Left ventricle myocardium inferior (tissue), 1 donor: ENCODE measurements around the gene ACOD1. TPM values are rescaled to one million over a fixed set of nuclear protein-coding genes. Genes with fewer than 3 reads are reported as not detected.

Experiments used
- DNase-seq: peaks from one replicate; pipeline ENCODE4 v3.0.0-alpha.2; 2020
- H3K27ac ChIP-seq: fragments of 200-600 bp; replicated peaks from 2 replicates; pipeline ENCODE4 v1.8.0; 2021
- H3K27me3 ChIP-seq: fragments of 200-600 bp; 2 replicates; pipeline ENCODE4 v1.8.0; 2021; ENCODE audit warnings: low read depth
- H3K36me3 ChIP-seq: fragments of 200-600 bp; 2 replicates; pipeline ENCODE4 v1.8.0; 2021
- H3K4me1 ChIP-seq: fragments of 200-600 bp; 2 replicates; pipeline ENCODE4 v1.8.0; 2021
- H3K4me3 ChIP-seq: fragments of 200-600 bp; 2 replicates; pipeline ENCODE4 v1.8.0; 2021; ENCODE audit warnings: mild to moderate bottlenecking, moderate library complexity
- H3K9me3 ChIP-seq: fragments of 200-600 bp; replicated peaks from 2 replicates; pipeline ENCODE4 v1.8.0; 2021
- intact Hi-C: fragments of 100-400 bp; cut with micrococcal nuclease; formaldehyde crosslinking; loops from one replicate; pipeline ENCODE4 v1.11.0; 2022
- total RNA-seq: library from RNA; stranded (reverse); fragmentation: NEBNext Ultra II Directional; extraction: Animal tissue kit (Norgen Biotek cat#: 25700); gene quantifications from one replicate; pipeline ENCODE4 v1.2.1, GENCODE V29; 2021
- TF ChIP-seq, protein P1 (sequence below): fragments of 200-600 bp; IDR thresholded peaks from 2 replicates; pipeline ENCODE4 v1.8.0; 2021; ENCODE audit warnings: antibody characterized with exemption, mild to moderate bottlenecking, borderline replicate concordance
- donor health status: DM: no; HTN: yes; CAD: no; lungs with severe emphysema.

Gene ACOD1
- total RNA-seq, 1 donor from 2014 or later, result not detected

DNA sequence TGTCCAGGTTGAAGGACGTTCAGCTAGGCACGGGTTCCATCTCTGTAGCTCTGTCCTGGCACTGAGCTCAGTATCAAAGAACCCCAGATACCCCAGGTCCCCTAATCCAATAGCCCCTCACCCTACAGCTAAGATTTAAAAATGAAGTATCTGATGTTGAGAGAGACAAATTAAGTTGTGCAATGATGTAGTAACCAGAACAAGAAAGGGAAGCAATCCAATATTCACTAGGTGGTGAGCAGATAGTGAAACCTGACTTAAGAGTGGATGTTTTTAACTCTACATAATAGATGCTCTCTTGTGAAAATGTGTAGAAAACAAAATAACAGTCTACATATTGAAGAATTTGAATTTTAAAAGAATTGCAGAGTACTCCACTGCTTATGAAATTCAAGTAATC is 1.8 kb downstream of the ACOD1 start:
- no peak overlapping the region for H3K27ac ChIP-seq
- peaks cover 6% of the 10 kb centered on the region for H3K9me3 ChIP-seq
- H3K4me3 ChIP-seq, result no peak overlapping the region
- H3K27me3 ChIP-seq, result peaks cover 30% of the 10 kb centered on the region
- DNase-seq, result no peak
- TF ChIP-seq, protein P1, sequence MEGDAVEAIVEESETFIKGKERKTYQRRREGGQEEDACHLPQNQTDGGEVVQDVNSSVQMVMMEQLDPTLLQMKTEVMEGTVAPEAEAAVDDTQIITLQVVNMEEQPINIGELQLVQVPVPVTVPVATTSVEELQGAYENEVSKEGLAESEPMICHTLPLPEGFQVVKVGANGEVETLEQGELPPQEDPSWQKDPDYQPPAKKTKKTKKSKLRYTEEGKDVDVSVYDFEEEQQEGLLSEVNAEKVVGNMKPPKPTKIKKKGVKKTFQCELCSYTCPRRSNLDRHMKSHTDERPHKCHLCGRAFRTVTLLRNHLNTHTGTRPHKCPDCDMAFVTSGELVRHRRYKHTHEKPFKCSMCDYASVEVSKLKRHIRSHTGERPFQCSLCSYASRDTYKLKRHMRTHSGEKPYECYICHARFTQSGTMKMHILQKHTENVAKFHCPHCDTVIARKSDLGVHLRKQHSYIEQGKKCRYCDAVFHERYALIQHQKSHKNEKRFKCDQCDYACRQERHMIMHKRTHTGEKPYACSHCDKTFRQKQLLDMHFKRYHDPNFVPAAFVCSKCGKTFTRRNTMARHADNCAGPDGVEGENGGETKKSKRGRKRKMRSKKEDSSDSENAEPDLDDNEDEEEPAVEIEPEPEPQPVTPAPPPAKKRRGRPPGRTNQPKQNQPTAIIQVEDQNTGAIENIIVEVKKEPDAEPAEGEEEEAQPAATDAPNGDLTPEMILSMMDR, result no peak
- no peaks in the 10 kb centered on the region for H3K36me3 ChIP-seq
- intact Hi-C loops, result no loop called here
- H3K4me1 ChIP-seq, result no peaks in the 10 kb centered on the region

DNA sequence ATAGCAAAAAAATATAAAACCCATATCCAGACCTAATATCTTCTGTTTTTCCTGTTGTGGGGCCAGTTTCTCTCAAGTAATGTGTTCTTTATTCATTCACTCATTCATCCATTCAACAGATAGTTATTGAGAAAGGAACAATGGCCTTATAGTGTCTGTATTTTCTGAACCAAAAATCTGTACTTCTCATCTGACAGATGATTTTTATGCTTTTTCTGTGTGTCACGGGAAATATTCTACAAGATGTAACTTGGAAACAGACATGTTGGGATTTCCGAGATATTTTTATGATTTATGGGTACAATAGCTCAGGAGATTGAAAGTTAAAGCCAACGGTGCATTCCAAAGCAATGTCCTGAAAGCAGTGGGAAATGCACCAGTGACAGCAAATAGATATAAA is 5.7 kb downstream of the ACOD1 start:
- TF ChIP-seq, protein P1, result no peak
- H3K27ac ChIP-seq, result no peak overlapping the region
- H3K36me3 ChIP-seq, result no peaks in the 10 kb centered on the region
- H3K4me3 ChIP-seq, result no peak overlapping the region
- peaks cover 1% of the 10 kb centered on the region for H3K9me3 ChIP-seq
- peaks cover 30% of the 10 kb centered on the region for H3K27me3 ChIP-seq
- no peak for DNase-seq
- intact Hi-C loops, result no loop called here
- H3K4me1 ChIP-seq, result no peaks in the 10 kb centered on the region

DNA sequence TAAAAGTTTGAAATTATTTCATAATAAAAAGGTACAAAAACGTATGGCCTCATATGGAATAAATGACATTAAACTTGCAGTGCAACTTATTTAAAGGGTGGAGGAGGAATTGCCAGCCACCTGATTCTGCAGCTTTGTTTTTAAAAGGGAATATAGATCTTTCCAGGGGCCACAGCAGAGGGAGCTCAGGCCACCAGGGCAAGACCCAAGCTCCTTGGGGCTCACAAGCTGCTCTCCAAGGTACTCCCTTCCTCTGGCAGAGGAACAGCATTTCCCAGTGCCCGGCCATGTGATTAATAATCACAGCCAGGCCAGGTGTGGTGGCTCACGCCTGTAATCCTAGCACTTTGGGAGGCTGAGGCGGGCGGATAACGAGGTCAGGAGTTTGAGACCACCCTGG is 6.2 kb downstream of the ACOD1 start:
- no peak for DNase-seq
- Histone ChIP-seq H3K27ac (no peak overlapping the region), H3K4me3 (no peak overlapping the region), H3K27me3 (peaks cover 30% of the 10 kb centered on the region), H3K9me3 (peaks cover 7% of the 10 kb centered on the region), H3K4me1 (no peaks in the 10 kb centered on the region), H3K36me3 (no peaks in the 10 kb centered on the region)
- TF ChIP-seq, protein P1, result no peak
- intact Hi-C loops, result no loop called here

DNA sequence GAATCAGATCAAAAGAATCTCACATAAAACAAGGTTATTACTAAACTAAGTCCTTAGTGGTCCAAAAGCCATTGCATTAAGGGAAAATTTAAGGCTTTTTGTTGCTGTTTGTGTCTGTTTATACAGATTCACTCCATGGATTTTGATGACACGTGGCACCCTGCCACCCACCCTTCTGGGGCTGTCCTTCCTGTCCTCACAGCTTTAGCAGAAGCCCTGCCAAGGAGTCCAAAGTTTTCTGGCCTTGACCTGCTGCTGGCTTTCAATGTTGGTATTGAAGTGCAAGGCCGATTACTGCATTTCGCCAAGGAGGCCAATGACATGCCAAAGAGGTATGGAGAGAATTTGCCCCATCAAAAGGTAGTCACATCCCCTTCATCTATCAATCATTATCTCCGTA is 6.9 kb downstream of the ACOD1 start:
- no peak overlapping the region for H3K27ac ChIP-seq

DNA sequence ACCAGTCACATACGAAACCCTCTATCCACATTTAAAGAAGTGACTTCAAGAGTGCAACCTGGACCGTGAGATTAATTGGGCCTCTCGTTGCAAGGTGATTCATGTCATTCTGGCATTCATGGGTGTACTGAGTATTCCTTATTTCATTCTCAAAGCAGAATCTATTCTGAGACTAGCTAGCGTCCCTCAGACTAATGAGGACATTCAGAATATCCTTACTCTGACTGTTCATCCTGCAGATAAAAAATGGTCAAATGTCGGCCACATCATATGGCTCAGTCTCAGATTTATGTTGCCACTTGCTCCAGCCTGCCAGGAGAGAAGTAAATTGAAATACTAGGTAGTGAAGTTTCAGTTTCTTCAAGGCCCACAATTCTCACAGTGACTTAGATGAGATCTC is 7.3 kb downstream of the ACOD1 start:
- TF ChIP-seq, protein P1, result no peak
- Histone ChIP-seq H3K4me3 (no peak overlapping the region), H3K27me3 (peaks cover 23% of the 10 kb centered on the region), H3K36me3 (no peaks in the 10 kb centered on the region), H3K4me1 (no peaks in the 10 kb centered on the region), H3K9me3 (peaks cover 18% of the 10 kb centered on the region), H3K27ac (no peak overlapping the region)
- intact Hi-C loops, result no loop called here
- DNase-seq, result no peak

More for the DNA sequence above, 6.9 kb downstream of the ACOD1 start:
- intact Hi-C loops, result no loop called here
- no peaks in the 10 kb centered on the region for H3K4me1 ChIP-seq
- no peak for DNase-seq
- H3K9me3 ChIP-seq, result peaks cover 14% of the 10 kb centered on the region
- H3K36me3 ChIP-seq, result no peaks in the 10 kb centered on the region
- H3K4me3 ChIP-seq, result no peak overlapping the region
- peaks cover 28% of the 10 kb centered on the region for H3K27me3 ChIP-seq
- TF ChIP-seq, protein P1, result no peak
